Measurements from ENCODE around the gene B3GAT1.

DNA sequence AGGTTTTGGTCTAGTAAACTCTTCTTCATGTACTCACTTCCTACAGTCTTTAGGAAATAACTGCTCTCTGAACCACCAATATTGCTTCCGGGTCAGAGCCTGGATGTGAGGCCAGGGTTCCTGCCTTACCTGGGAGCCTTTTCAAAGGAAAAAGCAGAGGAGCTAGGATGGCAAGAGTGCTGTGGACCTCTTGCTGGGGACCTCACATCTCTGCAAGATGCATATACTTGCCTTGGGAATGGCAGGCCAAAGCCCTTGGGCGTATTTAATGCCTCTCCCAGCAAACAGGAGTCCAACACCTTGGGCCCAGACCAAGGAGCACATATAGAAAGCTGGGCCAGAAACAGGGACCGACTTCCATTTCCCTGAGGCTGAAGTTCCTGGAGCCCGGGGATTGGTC, 75.0 kb downstream of the B3GAT1 start:
- no peak for TF ChIP-seq CTCF (IDR thresholded peaks at IDR 0.05)
- no peak for TF ChIP-seq POLR2A (IDR thresholded peaks at IDR 0.05)
